H7 (cell line): ENCODE data around the gene GALNT10. TPM values are rescaled to one million over a fixed set of nuclear protein-coding genes. Genes with fewer than 3 reads are reported as not detected.
"Not testable (repeated sequence)": the region's sequence is repeated elsewhere in the genome, so short reads cannot be mapped to it uniquely, and the experiment has no call there.

Experiments used
- DNase-seq: peaks from one replicate; pipeline ENCODE4 v3.0.0; 2012
- H3K27me3 ChIP-seq: 2 replicates; pipeline ENCODE4 v1.6.0; 2011; ENCODE audit warnings: mild to moderate bottlenecking, low read length; ENCODE audit not compliant: control insufficient read depth, insufficient read depth
- H3K36me3 ChIP-seq: replicated peaks from 2 replicates; pipeline ENCODE4 v1.5.1; 2011; ENCODE audit warnings: low read length; ENCODE audit not compliant: control insufficient read depth, insufficient read depth
- H3K4me3 ChIP-seq: 2 replicates; pipeline ENCODE4 v1.5.1; 2011; ENCODE audit warnings: low read depth, mild to moderate bottlenecking, control low read depth, low read length, moderate library complexity; ENCODE audit not compliant: insufficient read depth
- total RNA-seq: library from RNA; depleted of rRNA; stranded (reverse); fragments of >200 nt; shearing (Covaris generic); gene quantifications from 2 replicates; pipeline ENCODE4 v1.2.3, GENCODE V29; 2014; rRNA removed

GALNT10 gene
- total RNA-seq = 13.8 and 16.3 TPM in 2 replicates

DNA sequence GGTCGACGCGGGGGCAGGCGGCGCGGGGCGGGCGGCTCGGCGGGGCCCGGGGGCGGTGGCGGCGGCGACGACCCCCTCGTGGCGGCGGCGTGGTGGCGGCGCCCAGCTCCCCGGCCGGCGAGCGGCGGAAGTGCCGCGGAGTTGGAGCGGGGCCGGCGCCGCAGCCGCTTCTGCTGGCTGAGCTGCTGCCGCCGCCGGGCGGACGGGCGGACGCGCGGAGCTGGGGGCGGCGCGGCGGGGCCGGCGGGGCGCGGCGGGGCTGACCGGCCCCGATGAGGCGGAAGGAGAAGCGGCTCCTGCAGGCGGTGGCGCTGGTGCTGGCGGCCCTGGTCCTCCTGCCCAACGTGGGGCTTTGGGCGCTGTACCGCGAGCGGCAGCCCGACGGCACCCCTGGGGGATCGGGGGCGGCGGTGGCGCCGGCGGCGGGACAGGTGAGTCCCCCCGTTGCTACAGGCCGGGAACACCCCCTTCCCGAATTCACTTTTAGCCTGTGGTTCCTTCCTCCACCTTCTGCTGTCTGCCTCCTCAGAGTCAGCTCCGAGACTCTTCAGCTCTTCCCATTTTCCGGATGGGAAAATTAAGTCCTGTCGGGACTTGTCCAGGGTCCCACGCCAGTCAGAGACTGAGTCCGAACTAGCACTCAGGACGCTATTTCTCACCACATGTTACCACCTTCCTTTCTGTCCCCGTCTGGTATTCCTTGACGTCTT, at the start of gene GALNT10:
Gene GALNT10, plus strand, starts transcription at position 139 of the 710 bp plus-strand sequence. Its CDS starts 134 bp downstream, at position 273.
- peak; percentile 35 for DNase-seq
- H3K36me3 ChIP-seq = no peaks in the 10 kb centered on the region
- H3K27me3 ChIP-seq = peaks cover 28% of the 10 kb centered on the region
- peak within 1 kb of the TSS; percentile 72 for H3K4me3 ChIP-seq

DNA sequence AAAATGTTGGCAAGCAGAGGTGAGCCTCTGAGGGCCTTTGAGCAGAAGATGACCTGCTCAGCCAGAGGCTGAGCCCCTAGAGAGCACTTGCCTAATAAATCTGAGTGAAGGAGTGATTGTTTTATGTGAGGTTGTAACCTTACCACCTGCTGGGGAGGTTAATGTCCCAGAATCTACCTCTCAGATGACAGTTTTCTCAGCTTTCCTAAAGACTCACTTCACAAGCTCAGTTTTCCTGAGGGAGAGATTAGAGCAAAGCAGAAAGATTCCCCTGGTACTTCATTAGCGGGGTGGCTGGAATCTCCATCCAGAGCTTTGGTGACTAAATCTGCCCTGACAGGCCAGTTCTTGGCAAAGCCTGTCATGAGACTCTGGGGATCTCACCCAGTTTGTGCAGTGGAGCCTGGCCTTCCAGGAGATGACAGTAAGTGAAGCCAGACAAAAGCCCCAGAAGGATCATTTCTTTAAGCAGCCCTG, 48.8 kb upstream of the GALNT10 start:
- peaks cover 2% of the 10 kb centered on the region; the same call in 1 of the 2 replicates for H3K27me3 ChIP-seq

GRCh38 chr5:154143211-154143641, 47.3 kb upstream of the GALNT10 start:
- no peak for DNase-seq
- H3K27me3 ChIP-seq = peaks cover 2% of the 10 kb centered on the region; the same call in 1 of the 2 replicates
- H3K36me3 ChIP-seq = no peaks in the 10 kb centered on the region
- no peak overlapping the region for H3K4me3 ChIP-seq

More for the DNA sequence above, 48.8 kb upstream of the GALNT10 start:
- Histone ChIP-seq H3K4me3 (no peak overlapping the region), H3K36me3 (no peaks in the 10 kb centered on the region)
- DNase-seq = no peak

GRCh38 chr5:154145268-154145667, 45.3 kb upstream of the GALNT10 start:
- no peak for DNase-seq
- H3K4me3 ChIP-seq = no peak overlapping the region
- no peaks in the 10 kb centered on the region for H3K36me3 ChIP-seq
- peaks cover 2% of the 10 kb centered on the region; the same call in 1 of the 2 replicates for H3K27me3 ChIP-seq

GRCh38 chr5:154146409-154146808, 44.1 kb upstream of the GALNT10 start:
- peaks cover 2% of the 10 kb centered on the region; the same call in 1 of the 2 replicates for H3K27me3 ChIP-seq
- no peak overlapping the region for H3K4me3 ChIP-seq
- no peaks in the 10 kb centered on the region for H3K36me3 ChIP-seq
- no peak for DNase-seq

DNA sequence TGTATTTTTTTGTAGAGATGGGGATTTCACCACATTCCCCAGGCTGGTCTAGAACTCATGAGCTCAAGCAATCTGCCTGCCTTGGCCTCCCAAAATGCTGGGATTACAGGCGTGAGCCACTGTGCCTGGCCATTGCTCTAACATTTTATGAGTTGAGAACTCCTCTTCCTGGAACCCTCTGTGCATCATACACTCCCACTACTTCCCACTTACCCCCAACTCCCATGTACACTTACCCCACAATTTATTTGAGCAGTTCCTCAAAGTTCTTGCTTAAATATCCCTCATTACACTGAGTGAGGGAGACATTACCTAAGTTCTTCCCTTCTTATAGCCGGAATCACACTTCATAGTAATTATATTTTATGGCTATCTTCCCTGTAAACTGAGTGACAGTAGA, 42.9 kb upstream of the GALNT10 start:
- no peak for DNase-seq
- Histone ChIP-seq H3K4me3 (no peak overlapping the region), H3K36me3 (no peaks in the 10 kb centered on the region), H3K27me3 (peaks cover 1% of the 10 kb centered on the region; the same call in 1 of the 2 replicates)

- not testable (repeated sequence) for H3K4me3 ChIP-seq, H3K36me3 ChIP-seq, H3K27me3 ChIP-seq, DNase-seq
Observed at GRCh38 chr5:154150471-154150870, 40.1 kb upstream of the GALNT10 start.

GRCh38 chr5:154157483-154158378, 32.8 kb upstream of the GALNT10 start:
- DNase-seq = peak; percentile 36
- H3K27me3 ChIP-seq = no peaks in the 10 kb centered on the region
- H3K4me3 ChIP-seq = no peak overlapping the region
- no peaks in the 10 kb centered on the region for H3K36me3 ChIP-seq

GRCh38 chr5:154158379-154158737, 32.2 kb upstream of the GALNT10 start:
- H3K36me3 ChIP-seq = no peaks in the 10 kb centered on the region
- H3K4me3 ChIP-seq = no peak overlapping the region
- no peak for DNase-seq

GRCh38 chr5:154159343-154159742, 31.2 kb upstream of the GALNT10 start:
- Histone ChIP-seq H3K4me3 (no peak overlapping the region), H3K36me3 (no peaks in the 10 kb centered on the region), H3K27me3 (no peaks in the 10 kb centered on the region)
- DNase-seq = no peak

More at GRCh38 chr5:154158379-154158737, 32.2 kb upstream of the GALNT10 start:
- H3K27me3 ChIP-seq = no peaks in the 10 kb centered on the region

DNA sequence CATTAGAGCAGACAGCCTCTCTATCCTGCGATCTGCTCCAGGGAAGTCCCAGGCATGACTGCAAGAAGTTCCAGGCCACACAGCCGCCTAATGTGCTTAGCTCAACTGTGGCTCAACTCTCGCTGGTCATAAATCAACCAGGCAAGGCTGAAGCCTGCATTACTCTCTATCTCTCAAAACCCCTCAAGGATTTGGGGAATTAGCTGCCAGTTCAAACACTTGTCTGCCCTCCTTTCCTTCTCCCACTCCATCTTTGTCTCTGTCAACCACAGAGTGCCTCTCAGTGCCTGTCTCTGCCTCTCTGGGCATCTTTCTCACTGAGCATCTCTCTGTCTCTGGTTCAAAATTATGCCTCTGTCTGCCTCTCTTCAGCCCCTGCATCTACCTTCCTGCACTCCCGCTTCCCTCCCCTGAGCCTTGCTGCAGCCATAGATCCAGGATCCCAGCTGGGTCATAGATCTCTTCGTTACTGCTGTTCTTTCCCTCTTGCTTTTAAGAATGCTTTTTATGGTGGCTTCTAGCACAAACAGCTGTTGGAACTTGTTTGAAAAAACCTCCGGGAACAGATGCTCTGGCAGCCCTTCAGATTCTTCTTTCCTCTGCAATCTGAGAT, 27.9 kb upstream of the GALNT10 start:
- Histone ChIP-seq H3K4me3 (no peak overlapping the region), H3K36me3 (no peaks in the 10 kb centered on the region), H3K27me3 (no peaks in the 10 kb centered on the region)
- DNase-seq = no peak

GRCh38 chr5:154163327-154164248, 26.9 kb upstream of the GALNT10 start:
- no peaks in the 10 kb centered on the region for H3K27me3 ChIP-seq
- DNase-seq = no peak
- H3K4me3 ChIP-seq = no peak overlapping the region
- H3K36me3 ChIP-seq = no peaks in the 10 kb centered on the region

DNA sequence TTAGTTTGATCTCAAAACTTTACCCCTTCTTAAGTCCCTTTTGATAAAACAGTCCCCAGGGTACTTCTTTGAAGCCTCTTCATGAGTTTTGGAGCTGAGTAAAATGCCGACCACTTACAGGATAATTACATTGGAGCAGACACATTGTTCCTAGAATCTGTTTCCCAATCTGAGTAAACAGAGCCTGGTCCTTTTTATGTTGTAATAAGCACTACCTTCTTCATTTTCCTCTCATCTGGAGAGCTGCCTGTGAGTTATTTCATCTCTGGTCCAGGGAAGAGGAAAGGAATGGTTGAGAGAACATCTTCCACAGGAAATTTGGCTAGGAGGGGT, 26.3 kb upstream of the GALNT10 start:
- H3K4me3 ChIP-seq = no peak overlapping the region
- no peaks in the 10 kb centered on the region for H3K27me3 ChIP-seq
- H3K36me3 ChIP-seq = no peaks in the 10 kb centered on the region
- no peak for DNase-seq

DNA sequence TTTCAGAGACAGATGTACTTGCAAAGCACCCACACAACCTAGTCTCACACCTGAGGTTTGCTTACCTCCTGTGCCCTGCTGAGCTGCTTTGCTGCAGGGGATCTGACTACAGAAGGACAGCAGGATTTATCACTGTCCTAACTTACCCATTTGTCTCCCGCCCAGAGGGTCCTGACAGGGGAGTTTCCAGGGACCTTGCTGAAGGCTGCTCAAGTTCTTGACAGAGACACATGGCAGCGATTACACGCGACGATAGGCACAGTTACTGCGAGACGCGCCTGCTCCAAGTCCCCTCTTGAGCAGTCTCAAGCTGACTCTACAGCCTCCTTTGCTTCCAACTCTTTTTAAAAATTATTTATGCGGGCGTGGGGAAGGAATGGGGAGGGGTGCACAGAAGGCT, 24.6 kb upstream of the GALNT10 start:
- no peaks in the 10 kb centered on the region for H3K36me3 ChIP-seq
- peak; percentile 26 for DNase-seq
- H3K4me3 ChIP-seq = no peak overlapping the region
- no peaks in the 10 kb centered on the region for H3K27me3 ChIP-seq
